OCI-LY1 (cell line): Measurements from ENCODE around the gene SAMD1.

Source experiments
- H2AFZ ChIP-seq: fragments of 200-600 bp; sonication (generic), shearing (Covaris generic); 2 replicates; pipeline ENCODE4 v1.6.0; 2014; ENCODE audit warnings: antibody characterized with exemption, mild to moderate bottlenecking, low read length
- H3F3A ChIP-seq: fragments of 200-600 bp; sonication (generic), shearing (Covaris generic); 2 replicates; pipeline ENCODE4 v1.6.0; 2014; ENCODE audit warnings: mild to moderate bottlenecking, antibody characterized with exemption, low read length, moderate library complexity; ENCODE audit not compliant: insufficient read depth
- H3K27ac ChIP-seq: fragments of 200-600 bp; sonication (generic); 2 replicates; pipeline ENCODE4 v1.5.1; 2014; ENCODE audit warnings: low read length, mixed run types, mild to moderate bottlenecking, low read depth; ENCODE audit not compliant: poor library complexity, severe bottlenecking
- H3K27me3 ChIP-seq: fragments of 200-600 bp; sonication (generic); 2 replicates; pipeline ENCODE4 v1.6.0; 2014; ENCODE audit warnings: antibody characterized with exemption, mild to moderate bottlenecking, low read length, moderate library complexity; ENCODE audit not compliant: insufficient read depth
- H3K36me3 ChIP-seq: fragments of 200-600 bp; sonication (generic); 2 replicates; pipeline ENCODE4 v1.6.1; 2014; ENCODE audit warnings: mild to moderate bottlenecking, antibody characterized with exemption, low read length, moderate library complexity, mixed read lengths; ENCODE audit not compliant: insufficient read depth
- H3K4me1 ChIP-seq: fragments of 200-600 bp; sonication (generic); 2 replicates; pipeline ENCODE4 v1.5.1; 2014; ENCODE audit warnings: mild to moderate bottlenecking, low read length, moderate library complexity; ENCODE audit not compliant: insufficient read depth, severe bottlenecking
- H3K4me2 ChIP-seq: fragments of 200-600 bp; sonication (generic), shearing (Covaris generic); 2 replicates; pipeline ENCODE4 v1.6.1; 2014; ENCODE audit warnings: low read length
- H3K4me3 ChIP-seq: fragments of 200-600 bp; sonication (generic); 2 replicates; pipeline ENCODE4 v1.5.1; 2014; ENCODE audit warnings: low read length, low read depth, mild to moderate bottlenecking, mixed read lengths; ENCODE audit not compliant: poor library complexity, severe bottlenecking
- H3K79me2 ChIP-seq: fragments of 200-600 bp; shearing (Covaris generic); 2 replicates; pipeline ENCODE4 v1.6.1; 2016; ENCODE audit warnings: mixed run types, low read length, mixed read lengths; ENCODE audit not compliant: insufficient read depth
- H3K9ac ChIP-seq: fragments of 200-600 bp; sonication (generic), shearing (Covaris generic); 2 replicates; pipeline ENCODE4 v1.6.1; 2014; ENCODE audit warnings: mild to moderate bottlenecking, low read length, mixed read lengths
- H3K9me2 ChIP-seq: fragments of 200-600 bp; sonication (generic), shearing (Covaris generic); 2 replicates; pipeline ENCODE4 v1.6.1; 2014; ENCODE audit warnings: low read depth, mild to moderate bottlenecking, low read length, mixed read lengths
- H3K9me3 ChIP-seq: fragments of 200-600 bp; shearing (Covaris generic); 2 replicates; pipeline ENCODE4 v1.6.1; 2014; ENCODE audit warnings: low read length, mixed read lengths
- H4K20me1 ChIP-seq: fragments of 200-600 bp; sonication (generic), shearing (Covaris generic); 2 replicates; pipeline ENCODE4 v1.6.0; 2016; ENCODE audit warnings: mild to moderate bottlenecking, low read length; ENCODE audit not compliant: insufficient read depth
- CTCF ChIP-seq: fragments of 200-600 bp; sonication (generic), shearing (Covaris generic); IDR thresholded peaks from 2 replicates; pipeline ENCODE4 v1.5.1; 2017; ENCODE audit warnings: mild to moderate bottlenecking, antibody characterized with exemption, low read length, moderate library complexity, mixed read lengths
- EZH2 ChIP-seq: fragments of 200-600 bp; sonication (generic), shearing (Covaris generic); IDR thresholded peaks from 2 replicates; pipeline ENCODE4 v1.8.0; 2017; ENCODE audit warnings: borderline replicate concordance, mixed run types, mild to moderate bottlenecking, antibody characterized with exemption, low read length, moderate library complexity, mixed read lengths

SAMD1 gene

GRCh38 chr19:14094854-14095253, 4.3 kb upstream of the SAMD1 start:
- Histone ChIP-seq H3K9me2 (no peaks in the 10 kb centered on the region), H4K20me1 (no peaks in the 10 kb centered on the region), H3K9me3 (peaks cover 7% of the 10 kb centered on the region), H3K27ac (no peak overlapping the region), H3K27me3 (no peaks in the 10 kb centered on the region), H3K36me3 (peaks cover 21% of the 10 kb centered on the region), H3K4me3 (no peak overlapping the region), H3K4me2 (no peak overlapping the region), H3F3A (no peaks in the 10 kb centered on the region), H2AFZ (no peak overlapping the region), H3K9ac (no peak overlapping the region), H3K79me2 (no peaks in the 10 kb centered on the region), H3K4me1 (peaks cover 11% of the 10 kb centered on the region)
- TF ChIP-seq EZH2 = no peak
- TF ChIP-seq CTCF = no peak

- no peak overlapping the region for H3K9ac ChIP-seq
- peaks cover 7% of the 10 kb centered on the region for H3K9me3 ChIP-seq
- H3F3A ChIP-seq = no peaks in the 10 kb centered on the region
- no peak overlapping the region for H3K4me3 ChIP-seq
- H3K4me1 ChIP-seq = peaks cover 18% of the 10 kb centered on the region
- no peaks in the 10 kb centered on the region for H3K27me3 ChIP-seq
- no peaks in the 10 kb centered on the region for H3K9me2 ChIP-seq
- no peak overlapping the region for H3K27ac ChIP-seq
- H3K4me2 ChIP-seq = no peak overlapping the region
- TF ChIP-seq CTCF = no peak
- no peak for TF ChIP-seq EZH2
- H4K20me1 ChIP-seq = no peaks in the 10 kb centered on the region
- H2AFZ ChIP-seq = no peak overlapping the region
- H3K79me2 ChIP-seq = no peaks in the 10 kb centered on the region
- peaks cover 28% of the 10 kb centered on the region for H3K36me3 ChIP-seq
Observed at GRCh38 chr19:14093117-14093823, 2.7 kb upstream of the SAMD1 start.

GRCh38 chr19:14091813-14092462, 1.4 kb upstream of the SAMD1 start:
- Histone ChIP-seq H3K9me2 (no peaks in the 10 kb centered on the region), H3K27me3 (no peaks in the 10 kb centered on the region), H4K20me1 (no peaks in the 10 kb centered on the region), H3K36me3 (peaks cover 25% of the 10 kb centered on the region), H3K4me3 (peak overlapping the region; percentile 95), H3K4me2 (peak overlapping the region; percentile 99), H3K79me2 (no peaks in the 10 kb centered on the region), H3F3A (no peaks in the 10 kb centered on the region), H3K9me3 (peaks cover 7% of the 10 kb centered on the region), H3K4me1 (peaks cover 18% of the 10 kb centered on the region), H3K27ac (peak overlapping the region; percentile 89), H2AFZ (no peak overlapping the region), H3K9ac (peak overlapping the region; percentile 99)
- TF ChIP-seq EZH2 = no peak
- no peak for TF ChIP-seq CTCF
